Stimulated activated CD8-positive, alpha-beta memory T cell treated with anti-CD3 and anti-CD28 coated beads, Interleukin-7, amount 100 ng/mL, for 24 hours (primary cell): ENCODE measurements around the gene MXRA7.

Experiments
- DNase-seq: peaks from one replicate; pipeline ENCODE4 v3.0.0-alpha.2; 2020; ENCODE audit warnings: low read depth

The MXRA7 gene

DNA sequence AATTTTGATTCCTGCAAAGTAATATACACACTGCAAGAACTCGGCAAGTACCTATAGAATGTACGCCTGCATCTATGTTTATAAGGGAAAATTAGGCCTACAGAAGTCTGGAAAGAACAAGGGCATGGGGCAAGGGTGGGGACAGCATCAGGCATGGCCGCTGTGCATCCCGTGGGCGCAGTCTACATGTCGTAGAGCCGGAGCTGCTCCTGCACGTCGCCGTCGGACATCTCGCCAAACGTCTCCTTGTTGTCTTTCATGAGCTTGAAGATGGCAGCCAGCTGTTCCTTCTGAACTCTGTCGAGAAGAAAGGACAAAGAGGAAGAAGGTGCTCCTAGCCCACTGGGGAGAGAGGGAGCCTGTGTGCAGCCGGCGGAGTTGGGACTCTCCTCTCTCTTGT is 33.4 kb downstream of the MXRA7 start:
- no peak for DNase-seq

DNA sequence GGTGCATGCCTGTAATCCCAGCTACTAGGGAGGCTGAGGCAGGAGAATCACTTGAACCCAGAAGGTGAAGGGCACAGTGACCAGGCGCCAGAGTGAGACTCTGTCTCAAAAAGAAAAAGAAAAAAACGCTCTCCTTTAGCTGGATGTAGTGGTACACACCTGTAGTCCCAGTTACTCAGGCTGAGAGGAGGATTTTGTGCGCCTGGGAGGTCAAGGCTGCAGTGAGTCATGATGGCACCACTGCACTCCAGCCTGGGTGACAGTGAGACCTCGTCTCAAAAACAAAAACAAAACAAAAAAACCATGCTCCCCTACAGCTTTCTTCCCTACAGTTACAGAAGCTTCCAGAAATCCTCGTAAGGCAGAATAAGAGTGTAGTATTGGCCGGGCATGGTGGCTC is 34.1 kb downstream of the MXRA7 start:
- no peak for DNase-seq

DNA sequence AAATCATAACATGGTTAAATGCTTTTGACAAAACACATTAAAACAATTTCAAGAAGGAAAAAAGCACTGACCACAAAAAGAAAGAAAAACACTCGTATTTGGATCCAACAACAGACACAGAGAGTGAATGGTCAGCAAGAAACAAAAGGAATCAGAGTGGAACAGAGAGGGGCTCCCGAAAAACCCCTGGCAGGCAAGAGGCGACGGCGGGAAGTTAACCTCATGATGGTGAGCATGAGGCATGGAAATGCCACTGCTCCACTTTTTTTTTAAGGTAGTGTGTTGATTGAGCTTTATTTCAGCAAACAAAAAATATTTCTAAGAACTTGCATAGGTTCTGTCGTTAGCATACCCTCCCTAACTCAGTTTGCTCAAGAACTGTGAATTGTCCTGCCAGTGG is 35.1 kb downstream of the MXRA7 start:
- no peak for DNase-seq

DNA sequence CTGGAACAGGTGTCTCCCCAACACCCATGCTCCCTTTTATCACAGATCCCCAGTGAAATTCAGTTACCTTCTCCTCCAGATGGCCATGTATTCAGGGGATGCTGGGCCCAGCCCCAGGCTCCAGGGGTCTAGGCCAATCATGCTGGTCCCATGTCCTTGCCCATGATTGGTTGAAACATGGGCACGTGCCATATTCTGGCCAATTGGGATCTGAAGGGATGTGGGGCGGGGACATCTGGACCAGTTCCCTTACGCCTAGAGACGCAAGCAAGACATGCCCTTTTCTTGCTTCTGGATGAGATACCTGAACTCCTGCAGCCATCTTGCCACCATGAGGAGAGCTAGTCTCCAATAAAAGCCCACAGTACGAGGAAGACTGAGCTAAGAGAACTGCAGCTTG is 36.2 kb downstream of the MXRA7 start:
- no peak for DNase-seq

DNA sequence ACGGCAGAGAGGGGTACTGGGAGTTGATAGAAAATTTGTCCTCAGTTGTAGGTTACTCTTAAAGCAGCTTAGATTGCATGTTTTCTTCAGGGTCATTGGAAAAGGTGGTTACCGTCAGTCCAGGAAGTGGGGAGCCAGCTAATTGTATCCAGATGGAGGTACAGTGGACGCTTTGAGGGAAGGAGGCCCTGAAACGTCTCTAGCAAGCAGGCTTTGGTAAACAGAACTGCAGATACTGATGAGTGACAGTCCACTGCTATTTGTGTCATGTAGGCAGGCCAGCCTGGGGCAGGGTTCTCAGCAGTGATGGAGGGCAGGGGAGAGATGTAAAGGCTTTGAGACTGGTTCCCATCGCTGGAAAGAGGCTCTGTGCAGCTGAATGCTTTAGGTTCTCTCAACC is 37.0 kb downstream of the MXRA7 start:
- DNase-seq: no peak

DNA sequence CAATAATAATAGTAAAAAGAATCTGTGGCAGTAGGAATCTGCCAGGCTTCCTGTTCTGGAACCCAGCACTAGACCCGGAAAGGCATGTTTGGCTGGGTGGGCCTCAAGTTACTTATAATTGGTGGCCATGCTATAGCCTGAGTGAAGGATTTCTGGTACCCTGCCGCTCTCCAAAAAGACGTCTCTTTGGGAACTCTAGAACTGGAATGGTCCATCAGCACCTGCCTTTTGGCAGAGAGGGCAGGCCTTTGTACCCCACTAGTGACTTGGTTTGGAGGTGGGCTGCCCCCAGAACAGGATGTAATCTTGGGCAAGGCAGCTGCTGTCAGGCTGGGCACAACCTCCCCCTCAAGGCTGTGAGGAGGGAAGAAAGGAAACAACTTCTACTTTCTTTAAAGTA is 37.9 kb downstream of the MXRA7 start:
- DNase-seq: no peak

DNA sequence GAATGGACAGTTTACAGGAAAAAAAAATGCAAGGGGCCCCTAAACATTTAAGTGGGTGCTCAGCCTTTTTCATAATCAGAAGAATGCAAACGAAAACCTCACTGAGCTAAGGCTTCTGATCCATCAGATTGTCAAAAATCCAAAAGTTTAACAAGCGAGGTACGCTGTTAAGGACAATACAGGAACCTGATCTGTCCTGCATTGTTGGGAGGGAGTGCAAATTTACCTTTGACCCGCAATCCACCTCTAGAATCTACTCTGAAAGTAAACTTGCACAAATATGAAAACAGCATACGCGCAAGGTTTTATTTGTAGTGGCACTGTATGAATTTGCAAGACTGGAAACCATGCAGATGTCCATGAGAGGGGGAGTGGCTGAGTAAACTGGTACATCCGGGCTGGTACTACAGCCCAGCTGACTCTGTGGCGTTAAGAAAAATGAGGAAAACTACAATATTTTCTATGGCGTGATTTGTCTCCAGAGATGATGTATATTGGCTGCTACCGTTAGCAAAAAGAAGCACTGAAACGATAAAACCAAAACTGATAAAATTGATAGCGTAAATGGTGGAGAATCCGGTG is 38.4 kb downstream of the MXRA7 start:
- DNase-seq: no peak

DNA sequence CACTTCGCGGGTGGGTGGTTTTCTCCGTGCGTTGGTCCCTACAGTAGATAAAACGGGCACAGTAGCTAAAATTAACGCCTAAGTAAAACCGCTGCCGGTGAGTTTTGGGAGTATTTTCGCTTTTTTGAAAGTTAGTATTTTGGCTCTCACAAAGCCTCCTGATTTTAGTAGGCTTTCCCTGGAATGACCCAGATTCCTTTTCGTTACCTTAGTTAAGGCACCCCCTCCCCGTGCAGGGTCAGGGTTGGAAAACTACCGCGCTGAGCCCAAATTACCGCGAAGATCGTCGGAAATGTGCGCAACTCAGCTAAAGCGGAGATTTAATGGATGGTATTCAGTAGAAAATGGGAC is 38.9 kb downstream of the MXRA7 start:
- no peak for DNase-seq

DNA sequence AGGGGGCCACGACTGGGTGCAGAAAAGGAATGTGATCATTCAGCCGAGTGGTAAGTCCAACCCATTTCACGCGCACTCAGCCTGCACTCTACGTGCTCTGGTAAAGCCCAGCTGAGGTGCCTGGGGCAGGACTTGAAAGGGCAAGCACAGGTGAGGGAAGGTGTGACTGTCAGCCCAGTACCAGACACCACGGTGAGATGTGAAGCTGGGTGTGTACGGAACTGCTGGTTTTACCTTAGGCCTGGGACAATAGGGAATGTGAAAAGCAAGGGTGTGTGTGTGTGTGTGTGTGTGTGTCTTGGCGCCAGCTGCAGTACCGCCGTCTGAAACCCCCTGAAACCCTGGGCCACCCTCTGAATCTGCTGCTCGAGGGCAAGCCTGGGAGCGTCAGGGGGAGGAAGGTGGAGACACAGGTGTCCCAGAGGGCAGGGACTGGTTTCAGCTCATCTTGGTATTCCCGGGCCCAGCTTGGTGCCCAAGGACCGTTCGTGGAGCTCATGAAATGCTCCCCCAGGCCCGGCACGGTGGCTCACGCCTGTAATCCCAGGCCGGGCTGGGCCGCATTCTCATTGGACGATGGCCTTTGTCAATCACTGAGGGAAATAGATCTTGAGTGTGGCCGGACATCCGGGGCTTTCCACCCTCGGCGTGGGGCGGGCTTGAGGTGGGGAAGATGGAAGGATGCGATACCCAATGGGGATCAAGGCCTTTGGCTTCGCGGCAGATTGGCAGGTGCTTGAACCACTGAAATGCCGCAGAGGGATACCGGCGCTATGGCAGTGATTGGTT is 39.4 kb downstream of the MXRA7 start:
- DNase-seq: peak; percentile 99

DNA sequence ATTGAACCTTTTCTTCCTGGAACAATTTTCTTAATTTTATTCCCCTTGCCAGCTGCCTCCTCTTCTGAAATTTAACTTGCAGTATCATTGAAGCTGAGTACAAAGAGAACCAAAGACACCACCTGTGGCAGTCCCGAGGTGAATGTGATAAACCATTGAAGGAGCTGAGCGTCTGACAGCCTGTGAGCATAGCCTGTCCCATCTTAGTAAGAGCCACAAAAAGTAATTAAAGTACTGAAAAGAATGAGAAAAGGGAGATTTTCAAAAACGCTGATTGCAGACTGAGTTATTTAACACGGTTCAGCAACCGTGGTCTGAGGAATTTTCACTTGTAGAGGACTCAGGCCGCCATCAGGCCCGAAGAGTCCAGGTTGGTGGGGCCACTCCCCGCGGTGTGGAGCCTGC is 40.0 kb downstream of the MXRA7 start:
- no peak for DNase-seq

DNA sequence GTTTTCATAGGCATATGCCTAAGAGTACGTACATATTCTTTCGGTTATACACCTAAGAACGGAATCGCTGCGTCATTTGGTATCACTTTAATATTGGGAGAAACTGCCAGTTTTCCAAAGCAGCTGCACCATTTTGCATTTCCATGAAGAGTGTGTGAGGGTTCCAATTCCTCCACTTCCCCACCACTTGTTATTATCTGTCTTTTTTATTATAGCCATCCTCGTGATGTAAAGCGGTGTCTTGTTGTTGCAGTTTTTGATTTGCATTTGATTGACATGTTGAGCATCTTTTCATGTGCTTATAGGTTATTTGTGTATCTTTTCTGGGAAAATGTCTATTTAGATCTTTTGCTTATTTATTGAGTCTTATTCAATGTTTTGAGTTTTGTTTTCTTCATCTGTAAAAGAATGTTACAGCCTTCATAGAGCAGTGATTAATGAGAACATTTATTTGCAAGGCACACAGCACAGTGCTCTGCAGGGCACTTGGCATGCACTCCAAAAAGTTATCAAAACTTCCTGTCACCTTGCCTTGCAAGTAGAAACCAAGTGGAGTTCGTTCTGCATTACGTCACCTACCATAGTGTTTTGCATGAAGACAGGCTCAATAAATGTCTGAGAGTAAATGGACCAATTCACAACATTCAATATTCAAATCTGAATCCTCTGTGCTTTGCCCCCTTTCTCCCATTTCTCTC is 40.6 kb downstream of the MXRA7 start:
- no peak for DNase-seq

DNA sequence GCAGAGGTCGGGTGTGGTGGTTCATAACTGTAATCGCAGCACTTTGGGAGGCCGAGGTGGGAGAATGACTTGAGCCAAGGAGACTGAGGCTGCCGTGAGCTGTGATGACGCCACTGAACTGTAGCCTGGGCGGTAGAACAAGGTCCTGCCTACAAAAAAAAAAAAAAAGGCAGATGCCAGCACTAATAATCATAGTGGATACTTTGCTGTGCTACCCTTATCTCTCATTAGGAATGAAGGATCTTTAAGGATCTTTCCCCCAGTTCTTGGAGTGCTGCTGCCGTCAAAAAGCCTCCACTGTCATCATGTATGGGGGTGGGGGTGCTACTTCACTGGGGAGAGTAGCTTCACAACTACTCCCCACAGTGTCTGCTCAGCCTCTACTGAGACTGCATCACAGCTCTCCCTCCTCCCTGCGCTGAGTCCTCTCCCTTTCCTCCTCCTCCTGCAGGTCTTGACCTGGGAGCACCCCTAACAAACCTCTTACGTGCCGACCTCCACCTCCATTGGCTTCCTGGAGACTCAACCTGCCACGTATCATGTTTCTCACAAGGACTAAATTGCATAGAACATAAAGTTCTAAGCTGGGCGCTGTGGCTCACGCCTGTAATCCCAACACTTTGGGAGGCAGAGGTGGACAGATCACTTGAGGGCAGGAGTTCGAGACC is 42.8 kb downstream of the MXRA7 start:
- DNase-seq: no peak

DNA sequence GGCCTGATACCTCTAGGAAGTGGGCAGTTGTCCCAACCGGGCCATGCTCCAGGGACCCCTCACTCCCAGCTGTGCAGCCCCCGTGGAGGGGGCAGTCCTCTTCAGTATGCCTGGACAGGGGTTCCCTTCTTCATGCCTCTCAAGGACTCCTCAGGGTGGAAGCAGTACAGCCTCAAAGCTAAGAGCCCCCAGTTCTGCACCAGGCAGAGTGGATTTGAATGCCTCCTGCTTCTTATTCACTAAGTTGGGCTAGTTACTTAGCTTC is 43.3 kb downstream of the MXRA7 start:
- DNase-seq: no peak

DNA sequence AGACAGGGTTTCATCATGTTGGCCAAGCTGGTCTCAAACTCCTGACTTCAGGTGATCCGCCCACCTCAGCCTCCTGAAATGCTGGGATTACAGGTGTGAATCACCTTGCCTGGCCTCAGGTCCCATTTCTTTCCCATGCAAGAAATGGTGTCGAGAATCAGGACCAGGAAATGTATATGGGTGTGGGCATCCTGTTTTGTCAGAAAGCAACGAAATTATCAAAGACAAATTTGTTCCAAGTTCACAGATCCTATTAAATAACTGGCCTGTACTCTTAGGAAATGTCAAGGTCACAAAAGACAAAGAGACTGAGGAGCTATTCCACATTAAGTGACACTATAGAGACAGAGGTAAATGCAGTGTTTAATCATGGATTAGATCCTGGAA is 50.1 kb downstream of the MXRA7 start:
- no peak for DNase-seq

DNA sequence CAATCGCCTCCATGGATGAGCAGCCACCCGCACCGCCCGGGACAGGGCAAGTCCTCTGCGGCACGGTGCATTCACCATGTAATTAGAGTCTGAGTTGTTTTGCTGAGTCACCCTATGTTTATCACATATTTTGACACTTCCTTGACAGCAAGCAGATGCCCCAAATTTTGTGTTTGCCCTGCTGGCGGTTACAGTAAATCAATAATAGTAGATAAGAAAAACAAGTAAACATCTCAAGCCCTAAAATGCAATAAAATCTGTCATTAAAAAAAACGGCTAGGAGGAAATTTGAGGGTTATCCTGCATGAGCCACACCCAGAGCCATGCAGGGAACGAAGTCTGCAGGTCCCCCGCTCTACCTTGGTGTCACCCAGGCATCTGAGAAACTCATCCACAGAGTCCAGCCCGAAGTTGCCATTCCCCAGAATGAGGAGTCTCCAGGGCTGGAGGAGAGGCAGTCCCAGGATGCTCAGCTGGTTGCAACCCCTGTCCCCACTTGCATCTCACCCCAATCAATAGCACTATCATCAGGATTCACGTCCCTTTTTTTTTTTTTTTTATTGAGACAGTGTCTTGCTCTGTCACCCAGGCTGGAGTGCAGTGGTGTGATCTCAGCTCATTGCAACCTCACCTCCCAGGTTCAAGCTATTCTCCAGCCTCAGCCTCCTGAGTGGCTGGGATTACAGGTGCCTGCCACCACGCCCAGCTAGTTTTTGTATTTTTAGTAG is 50.7 kb downstream of the MXRA7 start:
- no peak for DNase-seq

DNA sequence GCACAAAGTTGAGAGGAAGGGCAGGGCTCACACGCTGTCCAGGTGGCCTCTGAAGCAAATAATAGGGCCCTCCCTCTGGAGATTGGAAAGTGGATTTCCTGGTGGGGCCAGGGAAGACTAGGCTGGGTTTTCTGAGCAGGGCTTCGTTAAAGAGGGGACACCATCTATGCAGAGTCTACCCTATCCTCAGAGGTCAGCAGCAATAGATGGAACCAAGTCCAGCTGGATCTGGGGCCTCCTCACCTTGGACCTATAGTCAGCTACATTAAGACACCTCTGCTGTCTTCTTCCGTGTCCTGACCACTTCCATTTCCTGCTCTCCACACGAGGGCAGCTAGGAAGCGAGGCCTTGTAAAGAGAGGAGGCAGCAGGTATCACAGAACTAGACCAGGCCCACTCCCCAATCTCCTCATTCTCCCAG is 52.5 kb downstream of the MXRA7 start:
- no peak for DNase-seq

DNA sequence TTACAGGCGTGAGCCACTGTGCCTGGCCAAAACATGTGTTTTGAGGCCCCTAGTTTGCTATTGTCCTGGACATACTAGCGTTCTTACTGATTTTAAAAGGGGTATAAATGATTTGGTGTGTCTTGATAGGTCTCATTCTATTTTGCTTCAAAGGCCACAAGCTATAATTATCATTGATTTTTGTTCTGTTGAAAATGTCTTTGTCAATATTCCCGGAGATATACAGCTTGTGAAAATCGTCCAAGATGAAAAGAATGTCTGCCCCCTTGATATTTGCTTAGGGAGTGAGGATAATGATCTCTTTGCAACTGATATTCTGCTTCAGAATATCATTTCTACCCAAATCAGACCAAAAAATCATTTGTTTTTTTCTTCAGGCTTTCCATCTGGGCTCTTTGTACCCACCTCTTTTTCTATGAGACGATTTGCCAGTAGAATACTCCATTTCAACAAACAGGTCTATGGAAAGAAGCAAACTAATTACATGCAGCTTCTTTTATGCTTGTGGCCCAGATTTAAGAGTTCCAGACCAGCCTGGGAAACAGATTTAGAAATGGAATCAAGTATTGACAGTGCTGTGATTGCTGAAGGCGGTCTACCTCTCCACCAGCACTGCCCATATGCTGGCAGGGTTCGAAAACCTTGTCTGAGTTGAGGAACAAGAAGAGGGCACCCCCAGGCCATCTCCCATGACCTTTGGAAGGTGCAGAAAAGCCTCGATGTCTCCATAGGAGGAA is 53.1 kb downstream of the MXRA7 start:
- DNase-seq: no peak

DNA sequence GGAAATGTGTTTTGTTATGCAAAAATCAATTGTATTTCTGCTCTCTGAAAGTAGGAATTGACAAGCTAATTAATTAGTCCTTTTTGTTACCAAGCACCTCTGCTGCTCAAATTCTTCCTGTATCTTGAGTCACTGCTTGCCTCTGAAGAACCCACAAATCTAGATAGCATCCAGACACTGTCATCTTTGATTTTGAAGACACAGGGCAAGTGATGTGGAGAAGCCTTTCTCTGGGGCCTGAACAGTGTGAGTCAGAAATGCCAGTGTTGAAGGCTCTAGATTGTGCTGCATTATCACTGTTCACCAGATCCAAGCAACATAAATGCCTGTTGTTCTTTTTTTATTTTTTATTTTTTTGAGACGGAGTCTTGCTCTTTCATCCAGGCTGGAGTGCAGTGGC is 56.4 kb downstream of the MXRA7 start:
- DNase-seq: no peak

DNA sequence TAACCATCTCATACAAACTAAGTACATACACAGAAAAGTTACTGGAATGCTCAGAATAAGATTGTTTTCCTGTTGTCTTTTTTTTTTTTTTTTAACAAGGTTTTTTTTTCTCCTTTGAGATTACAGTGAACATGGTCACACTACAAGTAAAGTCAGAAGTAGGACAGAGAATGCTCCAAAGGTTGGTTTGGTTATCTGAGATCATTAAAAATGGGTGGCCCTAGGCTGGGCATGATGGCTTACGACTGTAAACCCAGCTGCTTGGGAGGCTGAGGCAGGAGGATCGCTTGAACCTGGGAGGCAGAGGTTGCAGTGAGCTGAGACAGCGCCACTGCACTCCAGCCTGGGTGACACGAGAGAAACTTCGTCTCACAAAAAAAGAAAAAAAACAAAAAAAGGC is 60.3 kb downstream of the MXRA7 start:
- no peak for DNase-seq

DNA sequence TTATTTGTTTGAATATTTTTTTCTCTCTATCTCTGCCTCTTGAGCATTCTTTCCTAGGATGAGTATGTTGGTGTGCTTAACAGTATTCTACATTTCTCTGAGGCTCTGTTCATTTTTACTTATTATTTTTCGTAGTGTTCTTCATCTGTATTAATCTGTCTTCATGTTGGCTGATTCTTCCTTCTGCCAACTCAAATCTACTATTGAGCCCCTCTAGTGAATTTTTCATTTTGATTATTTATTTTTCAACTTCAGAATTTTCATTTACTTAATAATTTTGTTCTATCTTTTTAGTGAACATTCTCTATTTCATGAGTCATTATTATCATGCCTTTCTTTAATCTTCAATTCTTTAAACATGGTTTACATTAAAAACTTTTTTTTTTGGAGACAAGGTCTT is 64.1 kb downstream of the MXRA7 start:
- DNase-seq: no peak

DNA sequence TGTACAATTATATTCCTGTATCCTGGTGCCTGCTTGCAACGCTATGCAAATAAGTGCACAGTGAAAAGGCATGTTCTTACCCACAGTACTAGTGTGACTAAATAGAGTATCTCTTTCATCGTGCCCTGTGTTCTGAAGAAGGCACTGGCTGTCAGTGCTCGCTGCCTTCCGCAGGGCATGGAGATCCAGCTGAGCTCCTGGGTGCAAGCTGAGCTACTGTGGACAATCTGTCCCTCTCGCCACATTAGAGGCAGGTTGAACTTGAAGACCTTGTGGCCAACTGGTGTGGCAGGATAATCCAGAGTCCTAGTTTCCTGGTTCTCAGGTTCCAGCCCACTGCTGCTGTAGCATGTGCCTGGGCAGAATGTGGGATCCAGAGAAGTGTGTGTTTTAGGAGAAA is 65.3 kb downstream of the MXRA7 start:
- no peak for DNase-seq

DNA sequence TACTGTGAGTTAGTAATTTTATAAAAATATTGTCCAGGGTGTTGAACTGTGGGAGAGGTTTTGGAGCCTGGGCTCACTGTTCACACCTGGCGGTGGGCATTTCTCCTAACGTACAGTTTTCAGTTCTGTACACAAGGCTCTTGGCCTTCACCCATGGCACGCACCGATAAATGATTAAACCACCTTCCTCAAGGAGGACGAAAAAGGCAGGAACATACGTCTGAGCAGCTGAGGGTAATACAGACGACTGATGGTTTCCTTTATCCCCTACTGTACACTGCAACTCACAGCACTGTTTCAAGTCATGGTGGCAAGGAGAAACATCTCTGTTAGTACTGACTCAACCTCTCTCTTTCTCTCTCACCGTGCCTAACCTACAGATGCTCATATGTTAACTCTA is 65.8 kb downstream of the MXRA7 start:
- no peak for DNase-seq
